Stimulated activated CD4-positive, alpha-beta T cell treated with anti-CD3 and anti-CD28 coated beads, Interleukin-15, amount 100 ng/mL, for 24 hours (primary cell): ENCODE results near the gene SPG21.

Experiments
- DNase-seq: peaks from one replicate; pipeline ENCODE4 v3.0.0-alpha.2; 2020

SPG21 gene

DNA sequence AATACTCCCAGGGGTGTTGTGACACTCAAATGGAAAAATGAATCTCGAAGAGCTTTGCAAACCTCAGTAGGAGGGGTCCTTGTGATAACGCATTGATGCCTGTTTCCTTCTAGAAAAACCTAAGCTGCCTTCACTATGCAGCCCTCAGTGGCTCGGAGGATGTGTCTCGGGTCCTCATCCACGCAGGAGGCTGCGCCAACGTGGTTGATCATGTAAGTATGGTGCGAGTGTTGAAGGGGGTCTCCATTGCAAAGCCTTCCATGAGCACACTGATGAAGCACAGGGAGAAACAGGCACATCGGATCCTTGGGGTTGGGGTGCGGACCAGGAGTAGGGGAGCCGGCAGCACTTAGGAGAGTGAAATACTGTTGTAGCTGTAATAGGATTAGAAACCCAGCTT, 55.7 kb downstream of the SPG21 start:
- no peak for DNase-seq

DNA sequence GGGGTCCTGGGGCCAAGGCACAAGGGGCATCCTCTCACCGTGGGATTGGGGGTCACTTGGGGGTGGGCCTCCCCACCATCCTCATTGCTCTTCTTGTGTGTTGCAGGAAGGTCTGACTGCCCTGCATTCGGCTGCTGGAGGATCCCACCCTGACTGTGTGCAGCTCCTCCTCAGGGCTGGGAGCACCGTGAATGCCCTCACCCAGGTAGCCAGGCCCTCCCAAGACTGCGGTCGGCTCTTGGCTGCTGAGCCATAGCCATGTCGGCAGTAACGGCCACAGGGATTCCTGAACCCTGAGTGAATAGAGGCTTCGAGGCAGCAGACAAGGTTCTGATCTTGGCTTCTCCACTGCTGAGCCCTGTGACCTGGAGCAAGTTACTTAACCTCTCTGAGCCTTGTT, 58.3 kb downstream of the SPG21 start:
- no peak for DNase-seq

DNA sequence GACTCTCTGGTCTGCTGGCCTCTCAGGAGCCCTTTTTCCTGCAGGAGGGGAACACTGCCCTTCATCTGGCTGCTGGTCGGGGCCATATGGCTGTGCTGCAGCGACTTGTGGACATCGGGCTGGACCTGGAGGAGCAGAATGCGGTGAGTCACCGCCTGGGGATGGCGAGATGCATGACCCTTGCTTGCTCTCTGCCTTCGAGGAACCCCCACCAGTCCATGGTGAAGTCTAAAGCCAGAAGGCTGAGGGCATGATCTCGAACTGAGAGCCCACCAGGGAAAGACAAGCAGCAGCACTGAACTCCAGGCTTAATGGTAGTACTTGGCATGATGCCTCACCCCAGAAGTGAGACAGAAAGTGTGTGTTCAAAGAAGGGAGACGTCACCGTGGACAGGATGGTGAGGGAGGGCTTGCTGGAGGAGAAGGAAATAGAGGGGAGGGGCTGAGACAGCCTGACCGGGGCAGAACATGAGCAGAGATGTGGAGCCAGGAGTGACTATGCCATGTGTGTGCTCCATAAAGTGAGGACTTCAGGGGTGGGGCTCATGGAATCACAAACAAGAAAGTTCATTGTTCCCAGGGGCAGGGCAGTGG, 58.8 kb downstream of the SPG21 start:
- no peak for DNase-seq

DNA sequence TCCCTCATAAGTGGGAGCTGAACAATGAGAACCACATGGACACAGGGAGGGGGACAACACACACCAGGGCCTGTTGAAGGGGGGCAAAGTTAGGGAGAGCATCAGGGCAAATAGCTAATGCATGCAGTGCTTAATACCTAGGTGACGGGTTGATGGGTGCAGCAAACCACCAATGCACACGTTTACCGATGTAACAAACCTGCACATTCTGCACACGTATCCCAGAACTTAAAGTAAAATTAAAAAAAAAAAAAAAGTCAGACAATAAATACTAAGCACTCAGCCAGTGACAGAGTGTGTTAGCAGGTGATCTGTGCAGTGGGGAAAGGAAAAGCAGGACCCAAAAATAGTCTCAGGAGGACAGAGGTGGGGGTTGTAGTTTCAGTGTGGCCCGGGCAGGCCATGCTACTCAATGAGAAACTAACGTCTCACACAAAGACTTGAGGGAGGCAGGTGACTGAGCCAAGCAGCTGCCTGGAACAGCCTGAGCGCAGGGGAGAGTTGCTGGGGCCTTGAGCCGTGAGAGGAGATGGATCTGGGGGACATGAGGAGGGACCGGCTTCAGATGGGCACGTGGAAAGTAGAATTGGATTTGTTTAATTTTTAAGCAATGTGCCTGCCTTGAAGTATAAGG, 59.6 kb downstream of the SPG21 start:
- no peak for DNase-seq

DNA sequence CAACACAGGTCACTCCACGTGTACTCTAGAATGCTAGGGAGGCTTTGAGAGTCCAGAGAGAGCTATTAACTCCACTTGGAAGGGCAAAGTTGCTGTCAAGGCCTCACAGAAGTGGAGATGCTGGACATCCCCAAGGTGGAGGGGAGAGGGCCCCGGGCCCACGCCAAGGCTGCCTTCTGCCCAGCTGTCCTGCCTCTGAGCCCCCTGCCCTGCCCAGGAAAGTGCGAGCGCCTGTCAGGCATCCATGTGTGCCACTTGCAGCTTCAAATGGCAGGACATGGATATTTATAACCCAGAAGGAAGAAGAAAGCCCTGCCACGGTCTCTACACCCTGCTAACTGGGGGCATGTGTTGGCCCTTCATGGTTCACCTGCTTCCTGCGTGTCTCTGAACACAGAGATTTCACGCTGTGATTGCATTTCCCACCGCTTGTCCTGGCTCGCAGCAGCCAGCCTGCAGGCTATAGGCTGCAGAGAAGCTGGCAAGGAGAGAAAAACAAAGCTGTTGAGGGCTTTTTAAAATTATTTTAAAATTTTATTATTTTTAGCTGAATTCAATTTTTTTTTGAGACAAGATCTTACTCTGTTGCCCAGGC, 61.0 kb downstream of the SPG21 start:
- DNase-seq = no peak

DNA sequence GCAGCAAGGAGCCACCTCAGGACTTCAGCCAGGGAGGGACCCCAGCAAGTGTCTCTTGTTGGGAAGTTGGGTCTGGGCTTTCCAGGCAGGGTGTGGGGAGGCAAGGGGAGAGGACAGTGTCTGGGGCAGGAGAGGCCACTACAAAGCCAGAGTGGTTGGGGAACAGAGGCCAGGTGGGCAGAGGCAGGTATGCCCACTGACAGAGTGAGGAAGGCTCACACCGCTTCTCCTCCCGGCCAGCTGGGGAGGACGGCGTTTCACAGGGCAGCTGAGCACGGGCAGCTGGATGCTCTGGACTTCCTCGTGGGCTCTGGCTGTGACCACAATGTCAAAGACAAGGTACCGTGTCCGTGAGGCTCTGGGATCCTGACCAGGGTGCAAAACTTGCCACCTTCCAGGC, 63.1 kb downstream of the SPG21 start:
- DNase-seq = no peak

DNA sequence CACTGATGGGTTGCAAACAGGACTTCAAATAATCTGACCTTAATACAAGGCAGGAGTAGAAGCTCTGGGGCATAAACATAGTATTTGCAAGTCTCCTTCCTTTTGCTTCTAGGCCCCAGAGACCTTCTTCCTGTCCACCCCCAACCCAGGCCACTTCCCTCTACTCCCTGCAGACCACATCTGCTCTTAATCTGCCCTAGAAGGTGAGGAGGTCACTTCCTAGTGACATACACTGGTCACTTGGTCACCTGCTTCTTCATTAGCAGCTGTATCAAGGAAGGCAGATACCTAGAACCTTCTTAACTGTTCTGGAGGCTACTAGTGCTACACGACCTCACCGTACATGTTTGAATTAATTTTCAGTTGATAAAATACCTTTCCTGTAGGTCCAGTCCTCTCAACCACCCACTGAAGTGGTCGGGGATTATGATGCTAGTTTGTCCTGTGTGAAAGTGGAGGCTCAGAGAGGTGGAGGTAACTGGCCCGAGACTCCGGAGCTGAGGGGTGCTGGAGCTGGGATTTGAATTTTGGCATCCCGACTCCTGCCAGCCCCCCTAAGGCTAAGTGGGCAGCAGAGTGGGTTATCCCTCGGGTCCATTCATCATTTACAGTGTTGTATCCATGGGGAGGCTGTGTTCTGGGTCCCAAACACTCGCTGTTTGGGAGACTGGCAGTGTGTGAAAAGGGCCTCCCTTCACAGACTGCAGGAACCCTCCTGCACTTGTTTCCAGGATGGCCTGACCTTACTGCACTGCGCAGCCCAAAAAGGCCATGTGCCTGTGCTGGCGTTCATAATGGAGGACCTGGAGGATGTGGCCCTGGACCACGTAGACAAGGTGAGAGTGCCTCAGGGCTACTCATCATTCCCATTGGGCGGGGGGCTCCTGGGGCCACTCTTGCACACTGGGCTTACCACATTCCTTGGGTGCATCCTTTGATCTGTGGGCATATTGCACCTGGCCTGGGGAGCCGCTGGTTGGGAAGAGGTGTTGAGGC, 64.1 kb downstream of the SPG21 start:
- no peak for DNase-seq

DNA sequence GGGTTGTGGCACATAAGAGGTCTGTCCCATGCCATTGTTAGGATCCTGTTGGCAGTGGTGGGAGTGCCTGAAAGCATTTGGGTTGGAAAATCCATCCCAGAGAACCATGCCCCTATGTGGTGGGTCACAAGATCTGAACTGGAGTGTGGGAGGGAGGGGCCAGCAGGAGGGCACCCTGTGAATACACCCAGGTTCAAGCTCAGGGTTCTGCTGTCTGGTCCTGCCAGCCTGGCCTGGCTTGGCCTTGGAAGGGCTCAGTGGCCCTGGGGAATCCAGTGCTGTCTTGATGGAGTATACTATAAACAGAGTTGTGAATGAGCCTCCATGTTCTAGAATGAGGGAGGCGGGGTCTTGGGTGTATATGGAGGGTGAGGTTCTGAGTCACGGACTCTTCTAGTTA, 66.2 kb downstream of the SPG21 start:
- no peak for DNase-seq

DNA sequence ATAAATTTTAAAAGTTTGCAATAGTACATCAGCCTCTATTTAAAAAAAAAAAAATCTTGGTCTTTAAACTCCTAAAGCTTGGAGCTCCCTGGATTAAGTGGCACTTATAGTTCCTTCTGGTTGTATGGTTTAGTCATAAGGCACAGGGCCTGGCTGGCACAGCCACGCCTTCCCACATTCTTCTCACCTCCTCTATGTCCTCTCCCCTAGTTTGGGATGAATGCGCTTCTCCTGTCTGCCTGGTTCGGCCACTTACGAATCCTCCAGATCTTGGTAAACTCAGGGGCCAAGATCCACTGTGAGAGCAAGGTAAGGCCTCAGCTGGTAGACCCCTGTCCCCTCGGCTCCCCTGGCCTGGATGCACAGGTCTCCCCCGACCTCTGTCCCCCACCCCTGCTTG, 68.0 kb downstream of the SPG21 start:
- no peak for DNase-seq

DNA sequence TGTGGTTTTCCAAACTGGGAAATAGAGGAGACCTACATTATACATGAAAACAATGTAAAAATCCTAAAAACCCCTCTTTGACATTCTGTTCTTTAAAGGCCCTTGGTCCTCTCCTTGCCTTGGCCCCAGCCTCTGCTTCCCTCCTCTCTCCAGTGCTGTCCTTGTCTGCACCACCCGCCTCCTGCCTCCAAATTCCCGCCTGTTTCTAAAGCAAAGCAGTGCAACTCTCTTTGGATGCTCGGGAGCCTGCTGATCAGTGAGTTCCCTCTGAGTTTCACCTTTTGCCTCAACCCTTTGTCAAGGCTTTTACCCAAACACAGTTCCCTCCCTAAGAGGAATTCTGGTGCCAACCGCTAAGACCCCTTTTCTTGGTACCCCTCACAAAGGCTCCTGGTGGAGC, 70.0 kb downstream of the SPG21 start:
- DNase-seq = no peak

DNA sequence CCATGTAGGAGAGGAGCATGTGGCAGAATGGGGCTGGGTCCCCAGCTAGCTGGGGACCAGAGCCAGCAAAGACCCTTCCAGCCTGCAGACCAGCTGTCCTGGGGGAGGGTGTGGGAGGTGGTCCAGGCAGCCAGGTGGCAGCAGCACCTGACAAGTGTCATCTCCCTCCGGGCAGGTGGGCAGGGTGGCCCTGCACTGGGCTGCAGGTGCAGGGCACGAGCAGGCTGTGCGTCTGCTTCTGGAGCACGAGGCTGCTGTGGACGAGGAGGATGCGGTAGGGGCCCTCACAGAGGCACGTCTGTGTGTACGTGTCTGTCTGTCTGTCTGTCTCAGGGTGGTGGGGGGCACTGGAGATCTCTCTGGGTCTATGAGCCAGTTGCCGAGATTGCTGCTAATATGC, 72.5 kb downstream of the SPG21 start:
- no peak for DNase-seq

DNA sequence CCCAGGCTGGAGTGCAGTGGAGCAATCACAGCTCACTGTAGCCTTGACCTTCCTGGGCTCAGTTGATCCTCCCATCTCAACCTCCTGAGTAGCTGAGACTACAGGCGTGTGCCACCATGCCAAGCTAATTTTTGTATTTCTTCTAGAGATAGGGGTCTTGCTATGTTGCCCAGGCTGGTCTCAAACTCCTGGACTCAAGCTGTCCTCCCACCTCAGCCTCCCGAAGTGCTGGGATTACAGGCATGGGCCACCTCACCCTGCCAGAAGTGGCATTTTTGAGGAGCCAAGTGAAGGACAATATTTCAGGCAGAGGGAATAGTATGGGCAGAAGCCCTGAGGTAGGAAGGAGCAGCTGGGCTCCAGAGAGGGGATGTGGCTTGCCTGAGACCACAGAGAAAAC, 73.3 kb downstream of the SPG21 start:
- no peak for DNase-seq

DNA sequence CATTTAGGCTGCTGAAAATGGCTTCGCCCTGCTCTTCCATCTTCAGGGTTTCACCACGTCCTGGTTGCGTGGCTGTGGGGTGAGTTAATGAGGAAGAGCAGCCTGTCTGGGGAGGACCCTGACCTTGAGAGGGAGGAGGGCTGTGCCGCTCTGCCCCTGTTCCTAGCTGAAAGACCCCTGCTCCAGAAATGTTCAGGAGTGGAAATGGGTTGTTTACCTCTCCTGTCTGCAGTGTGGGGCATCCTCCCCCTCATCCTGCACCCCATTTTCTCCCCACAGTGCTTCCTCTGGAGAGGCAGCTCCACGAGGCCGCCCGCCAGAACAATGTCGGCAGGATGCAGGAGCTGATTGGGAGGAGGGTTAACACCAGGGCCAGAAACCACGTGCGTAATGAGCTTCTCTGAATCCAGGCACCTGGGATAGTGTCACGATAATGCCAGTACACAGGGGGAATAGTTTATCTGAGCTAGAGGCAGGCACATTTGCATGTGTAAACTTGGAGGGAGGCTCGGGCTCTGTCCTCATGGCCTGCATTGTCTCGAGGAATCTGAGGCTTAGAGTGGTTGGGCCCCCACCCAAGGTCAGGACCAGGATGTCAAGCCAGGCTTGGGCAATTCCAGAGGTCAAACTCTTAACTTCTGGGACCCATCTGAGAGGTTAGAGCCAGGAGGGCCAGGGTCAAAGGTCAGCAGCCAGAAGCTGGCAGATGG, 74.0 kb downstream of the SPG21 start:
- no peak for DNase-seq
